Naive thymus-derived CD4-positive, alpha-beta T cell (primary cell): ENCODE measurements around the gene ADSL. TPM values are rescaled to one million over a fixed set of nuclear protein-coding genes. Genes with fewer than 3 reads are reported as not detected.

ENCODE experiments used
- ATAC-seq: fragments of 150-1000 bp; cut with Tn5 transposase; 2 replicates; pipeline ENCODE4 v1.10.0; 2021; ENCODE audit warnings: mild to moderate bottlenecking, moderate library complexity
- CTCF ChIA-PET: fragments of 350-600 bp; sonication (Branson Sonifier 250); formaldehyde crosslinking; loops from one replicate; lab custom pipeline; 2021; ENCODE audit warnings: antibody characterized with exemption; lab: Charles Lee
- POLR2A ChIA-PET: fragments of 350-600 bp; sonication (Branson Sonifier 250); formaldehyde crosslinking; loops from one replicate; lab custom pipeline; 2021; ENCODE audit warnings: antibody characterized with exemption, inconsistent platforms; lab: Charles Lee
- DNase-seq, 9 donors: peaks; one replicate each; pipeline versions ENCODE4 v3.0.0 to v3.0.0-alpha.2; 2020 to 2022; ENCODE audit warnings: mixed read lengths in 1 of 9
- H3K27ac ChIP-seq: one replicate; pipeline ENCODE4 v1.7.0; 2013; ENCODE audit warnings: mild to moderate bottlenecking, low read depth, low read length, moderate library complexity
- H3K27me3 ChIP-seq, 2 donors: one replicate each; pipeline ENCODE4 v1.7.0; 2013; ENCODE audit warnings: low read length in 2 of 2, mild to moderate bottlenecking in 2 of 2, moderate library complexity in 2 of 2; ENCODE audit not compliant: control insufficient read depth in 2 of 2, insufficient read depth in 2 of 2
- H3K36me3 ChIP-seq, 3 experiments: 1 replicate in 2 of 3; 2 replicates in 1 of 3; pipeline ENCODE4 v1.7.0; 2013; ENCODE audit warnings: low read length in 3 of 3, mild to moderate bottlenecking in 3 of 3, moderate library complexity in 1 of 3; ENCODE audit not compliant: insufficient read depth in 3 of 3, control insufficient read depth in 2 of 3
- H3K4me1 ChIP-seq, 2 donors: one replicate each; pipeline ENCODE4 v1.7.0; 2013; ENCODE audit warnings: low read length in 2 of 2, mild to moderate bottlenecking in 2 of 2, moderate library complexity in 1 of 2; ENCODE audit not compliant: control insufficient read depth in 2 of 2, insufficient read depth in 2 of 2
- H3K4me3 ChIP-seq: 2 replicates; pipeline ENCODE4 v1.7.0; 2013; ENCODE audit warnings: mild to moderate bottlenecking, low read length
- H3K9me3 ChIP-seq, 3 experiments: 1 replicate in 2 of 3; 2 replicates in 1 of 3; pipeline ENCODE4 v1.7.0; 2013; ENCODE audit warnings: low read length in 3 of 3; ENCODE audit not compliant: control insufficient read depth in 2 of 3
- H3K27ac Mint-ChIP-seq, 9 donors: one replicate each; pipeline ENCODE4 v1.8.0; 2020 to 2022; ENCODE audit warnings: mixed read lengths in 9 of 9, mild to moderate bottlenecking in 8 of 9, moderate library complexity in 5 of 9, inconsistent platforms in 2 of 9
- H3K27me3 Mint-ChIP-seq, 5 donors: one replicate each; pipeline ENCODE4 v1.8.0; 2021 to 2022; ENCODE audit warnings: mixed read lengths in 5 of 5, mild to moderate bottlenecking in 1 of 5
- H3K36me3 Mint-ChIP-seq, 5 donors: one replicate each; pipeline ENCODE4 v1.8.0; 2020 to 2022; ENCODE audit warnings: mixed read lengths in 5 of 5, mild to moderate bottlenecking in 3 of 5, inconsistent platforms in 1 of 5
- H3K4me1 Mint-ChIP-seq, 7 donors: one replicate each; pipeline ENCODE4 v1.8.0; 2020 to 2022; ENCODE audit warnings: mixed read lengths in 7 of 7, mild to moderate bottlenecking in 3 of 7, inconsistent platforms in 1 of 7
- H3K4me3 Mint-ChIP-seq, 10 donors: one replicate each; pipeline ENCODE4 v1.8.0; 2020 to 2022; ENCODE audit warnings: mild to moderate bottlenecking in 10 of 10, mixed read lengths in 10 of 10, moderate library complexity in 6 of 10, inconsistent platforms in 2 of 10
- H3K9me3 Mint-ChIP-seq, 11 donors: one replicate each; pipeline ENCODE4 v1.8.0; 2020 to 2022; ENCODE audit warnings: mixed read lengths in 11 of 11, mild to moderate bottlenecking in 4 of 11, inconsistent platforms in 1 of 11, moderate library complexity in 1 of 11
- intact Hi-C, 2 donors: fragments of 100-400 bp; cut with micrococcal nuclease; formaldehyde crosslinking; loops; one replicate each; pipeline ENCODE4 v1.15.1; 2023
- polyA plus RNA-seq, 2 donors: library from polyadenylated mRNA; unstranded; fragments of 300-500 nt; fragmentation: Illumina TruSeq; gene quantifications; one replicate each; pipeline ENCODE4 v1.2.3, GENCODE V29; 2021
- total RNA-seq, 6 experiments: library from RNA in 5 of 6; stranded (reverse) in 5 of 6; gene quantifications; 1 replicate in 5 of 6; 2 replicates in 1 of 6; pipeline ENCODE4 v1.2.3 and lab custom pipeline; 2021 to 2026

ADSL gene
- total and polyA plus RNA-seq, 7 experiments from 2014 or later = 54.4 to 127 (median 65.7) TPM

GRCh38 chr22:40423882-40424640, 77.8 kb downstream of the ADSL start:
- Histone ChIP-seq H3K27ac (peak overlapping the region; percentile 6), H3K27me3 (no peaks in the 10 kb centered on the region), H3K4me1 (no peaks in the 10 kb centered on the region), H3K36me3 (peaks cover 16 to 100% (median 54%) of the 10 kb centered on the region in 3 experiments), H3K9me3 (no peaks in the 10 kb centered on the region), H3K4me3 (no peak overlapping the region)
- H3K4me1 Mint-ChIP-seq = peaks cover 12 to 45% (median 29%) of the 10 kb centered on the region in 7 donors
- CTCF ChIA-PET = interaction anchor here (0.8 to 1.0 kb wide), 2 partner anchors 9 to 25 kb away, joined by 3 read pairs; no protein-coding TSS in a partner anchor
- H3K27ac Mint-ChIP-seq = peak overlapping the region in 2 of 9 donors; percentile 63 to 74
- ATAC-seq = no peak
- DNase-seq = no peak
- POLR2A ChIA-PET = interaction anchor here (1.0 kb wide), 1 partner anchor 14 kb away, joined by 3 read pairs; no protein-coding TSS in a partner anchor
- H3K36me3 Mint-ChIP-seq = peaks cover 18 to 74% (median 34%) of the 10 kb centered on the region in 5 donors
- intact Hi-C loops = no loop called here
- no peaks in the 10 kb centered on the region for H3K27me3 Mint-ChIP-seq
- no peak overlapping the region for H3K4me3 Mint-ChIP-seq
- peaks cover 0 to 4% (median 0%) of the 10 kb centered on the region in 11 donors for H3K9me3 Mint-ChIP-seq

- no peak overlapping the region for H3K4me3 Mint-ChIP-seq
- ATAC-seq (no peak), DNase-seq (no peak)
- H3K27me3 Mint-ChIP-seq = no peaks in the 10 kb centered on the region
- peaks cover 0 to 4% (median 0%) of the 10 kb centered on the region in 11 donors for H3K9me3 Mint-ChIP-seq
- peaks cover 26 to 100% (median 54%) of the 10 kb centered on the region in 3 experiments for H3K36me3 ChIP-seq
- H3K36me3 Mint-ChIP-seq = peaks cover 22 to 77% (median 42%) of the 10 kb centered on the region in 5 donors
- H3K27ac ChIP-seq = peak overlapping the region; percentile 6
- H3K27ac Mint-ChIP-seq = peak overlapping the region in 6 of 9 donors; percentile 22 to 76 (median 54)
- H3K27me3 ChIP-seq = no peaks in the 10 kb centered on the region
- no peaks in the 10 kb centered on the region for H3K4me1 ChIP-seq
- peaks cover 13 to 45% (median 34%) of the 10 kb centered on the region in 7 donors for H3K4me1 Mint-ChIP-seq
- POLR2A ChIA-PET = interaction anchor here (0.5 to 1.0 kb wide), 2 partner anchors 15 to 26 kb away, joined by 3 read pairs; no protein-coding TSS in a partner anchor
- intact Hi-C loops = no loop called here
- CTCF ChIA-PET = no interaction called here
- no peak overlapping the region for H3K4me3 ChIP-seq
- H3K9me3 ChIP-seq = no peaks in the 10 kb centered on the region
Measured at GRCh38 chr22:40425082-40425481, 78.8 kb downstream of the ADSL start.

GRCh38 chr22:40426594-40427333, 80.5 kb downstream of the ADSL start:
- POLR2A ChIA-PET = interaction anchor here (0.6 to 1.2 kb wide), 2 partner anchors 11 to 43 kb away, joined by 3 read pairs; no protein-coding TSS in a partner anchor
- no peak for ATAC-seq
- peaks cover 18 to 76% (median 43%) of the 10 kb centered on the region in 5 donors for H3K36me3 Mint-ChIP-seq
- no peak for DNase-seq
- intact Hi-C loops = no loop called here
- H3K4me3 Mint-ChIP-seq = no peak overlapping the region
- no peaks in the 10 kb centered on the region for H3K27me3 Mint-ChIP-seq
- H3K9me3 Mint-ChIP-seq = peaks cover 0 to 4% (median 0%) of the 10 kb centered on the region in 11 donors
- Histone ChIP-seq H3K27me3 (no peaks in the 10 kb centered on the region), H3K36me3 (peaks cover 26 to 96% (median 45%) of the 10 kb centered on the region in 3 experiments), H3K27ac (no peak overlapping the region), H3K9me3 (no peaks in the 10 kb centered on the region), H3K4me3 (no peak overlapping the region), H3K4me1 (no peaks in the 10 kb centered on the region)
- peak overlapping the region in 8 of 9 donors; percentile 34 to 91 (median 80) for H3K27ac Mint-ChIP-seq
- CTCF ChIA-PET = interaction anchor here (0.5 to 3.2 kb wide), 3 partner anchors 9 to 62 kb away, joined by 4 to 11 read pairs (median 6); no protein-coding TSS in a partner anchor
- peaks cover 16 to 51% (median 40%) of the 10 kb centered on the region in 7 donors for H3K4me1 Mint-ChIP-seq

GRCh38 chr22:40428796-40429195, 82.5 kb downstream of the ADSL start:
- ATAC-seq (no peak), DNase-seq (no peak)
- Mint-ChIP-seq H3K27me3 (no peaks in the 10 kb centered on the region), H3K9me3 (peaks cover 0 to 3% (median 0%) of the 10 kb centered on the region in 11 donors), H3K36me3 (peaks cover 9 to 67% (median 30%) of the 10 kb centered on the region in 5 donors), H3K4me3 (no peak overlapping the region), H3K4me1 (peaks cover 9 to 44% (median 35%) of the 10 kb centered on the region in 7 donors), H3K27ac (peak overlapping the region; percentile 18 to 82 (median 68))
- Histone ChIP-seq H3K4me1 (no peaks in the 10 kb centered on the region), H3K4me3 (no peak overlapping the region), H3K27ac (peak overlapping the region; percentile 3), H3K36me3 (peaks cover 25 to 93% (median 38%) of the 10 kb centered on the region in 3 experiments), H3K9me3 (no peaks in the 10 kb centered on the region), H3K27me3 (no peaks in the 10 kb centered on the region)
- ChIA-PET CTCF (interaction anchor here (1.9 kb wide), 1 partner anchor 60 kb away, joined by 6 read pairs; no protein-coding TSS in a partner anchor), POLR2A (interaction anchor here (1.2 kb wide), 1 partner anchor 43 kb away, joined by 3 read pairs; no protein-coding TSS in a partner anchor)
- intact Hi-C loops = no loop called here

DNA sequence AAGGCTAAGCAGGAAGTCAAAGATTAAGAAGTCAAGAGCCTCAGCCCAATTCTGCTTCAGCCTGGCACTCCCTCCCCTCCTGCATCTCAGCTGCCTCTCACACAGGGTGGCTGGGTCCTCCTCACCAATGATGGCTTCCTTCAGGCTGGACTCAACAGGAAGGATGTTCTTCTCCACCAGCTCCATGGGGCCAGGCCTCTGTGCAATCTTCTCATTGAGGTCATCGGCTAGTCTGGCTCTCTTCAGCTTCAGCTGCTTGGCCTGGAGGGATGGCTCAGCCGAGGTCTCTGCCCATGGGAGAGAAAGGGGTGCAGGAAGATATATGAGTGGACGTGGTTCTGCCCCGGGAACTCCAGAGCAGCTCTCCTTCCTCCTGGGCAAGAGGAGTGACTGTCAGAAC, 83.2 kb downstream of the ADSL start:
- ChIA-PET CTCF (no interaction called here), POLR2A (interaction anchor here (1.2 kb wide), 1 partner anchor 44 kb away, joined by 3 read pairs; no protein-coding TSS in a partner anchor)
- ATAC-seq = no peak

DNA sequence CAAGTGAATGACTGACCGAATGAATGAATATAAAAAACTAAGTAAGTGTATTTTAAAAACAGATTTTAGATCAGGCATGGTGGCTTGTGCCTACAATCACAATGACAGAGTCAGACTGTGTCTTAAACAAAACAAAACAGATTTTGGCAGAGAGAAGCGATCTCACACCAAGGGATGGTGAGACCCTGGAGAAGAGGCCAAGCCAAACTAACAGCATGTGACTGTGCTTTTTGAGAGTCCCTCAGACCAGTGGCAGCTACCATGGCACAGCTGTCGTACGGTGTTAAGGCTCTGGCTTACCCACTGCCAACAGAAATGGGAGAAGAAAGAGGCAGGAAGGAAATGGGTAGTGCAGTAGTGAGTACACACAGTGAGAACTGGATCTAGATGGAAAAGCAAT, 84.7 kb downstream of the ADSL start:
- intact Hi-C loops = no loop called here
- Histone ChIP-seq H3K36me3 (peaks cover 33 to 87% (median 40%) of the 10 kb centered on the region in 3 experiments), H3K27me3 (no peaks in the 10 kb centered on the region), H3K4me1 (no peaks in the 10 kb centered on the region), H3K27ac (no peak overlapping the region), H3K9me3 (no peaks in the 10 kb centered on the region), H3K4me3 (no peak overlapping the region)
- Mint-ChIP-seq H3K4me3 (no peak overlapping the region), H3K9me3 (peaks cover 0 to 3% (median 0%) of the 10 kb centered on the region in 11 donors), H3K27ac (peak overlapping the region in 8 of 9 donors; percentile 12 to 67 (median 49)), H3K36me3 (peaks cover 9 to 67% (median 24%) of the 10 kb centered on the region in 5 donors), H3K4me1 (peaks cover 15 to 53% (median 39%) of the 10 kb centered on the region in 7 donors), H3K27me3 (no peaks in the 10 kb centered on the region)
- DNase-seq = no peak
- ChIA-PET CTCF (interaction anchor here (0.6 to 0.8 kb wide), 2 partner anchors 56 to 303 kb away, joined by 4 read pairs; no protein-coding TSS in a partner anchor), POLR2A (interaction anchor here (0.6 kb wide), 2 partner anchors 14 to 267 kb away, joined by 3 to 6 read pairs; no protein-coding TSS in a partner anchor)
- ATAC-seq = no peak

More for the DNA sequence above, 83.2 kb downstream of the ADSL start:
- H3K27ac ChIP-seq = peak overlapping the region; percentile 3
- intact Hi-C loops = no loop called here
- Mint-ChIP-seq H3K4me3 (no peak overlapping the region), H3K9me3 (peaks cover 0 to 3% (median 0%) of the 10 kb centered on the region in 11 donors), H3K4me1 (peaks cover 11 to 44% (median 35%) of the 10 kb centered on the region in 7 donors), H3K36me3 (peaks cover 9 to 74% (median 30%) of the 10 kb centered on the region in 5 donors), H3K27ac (peak overlapping the region; percentile 23 to 80 (median 57)), H3K27me3 (no peaks in the 10 kb centered on the region)
- H3K4me1 ChIP-seq = no peaks in the 10 kb centered on the region
- no peaks in the 10 kb centered on the region for H3K9me3 ChIP-seq
- peaks cover 25 to 93% (median 38%) of the 10 kb centered on the region in 3 experiments for H3K36me3 ChIP-seq
- no peak overlapping the region for H3K4me3 ChIP-seq
- DNase-seq = no peak
- no peaks in the 10 kb centered on the region for H3K27me3 ChIP-seq
